Occipital lobe (tissue), 2 donors: ENCODE measurements around the gene AMIGO2. TPM values are rescaled to one million over a fixed set of nuclear protein-coding genes. Genes with fewer than 3 reads are reported as not detected.

Experiments
- DNase-seq: peaks from one replicate; lab custom pipeline; 2025; lab: John Stamatoyannopoulos, UW
- total RNA-seq: library from RNA; depleted of rRNA; stranded (reverse); fragments of >200 nt; gene quantifications from one replicate; pipeline ENCODE4 v1.2.3, GENCODE V29; 2014

The AMIGO2 gene
- total RNA-seq, 1 donor from 2014 or later, result 8.1 TPM

DNA sequence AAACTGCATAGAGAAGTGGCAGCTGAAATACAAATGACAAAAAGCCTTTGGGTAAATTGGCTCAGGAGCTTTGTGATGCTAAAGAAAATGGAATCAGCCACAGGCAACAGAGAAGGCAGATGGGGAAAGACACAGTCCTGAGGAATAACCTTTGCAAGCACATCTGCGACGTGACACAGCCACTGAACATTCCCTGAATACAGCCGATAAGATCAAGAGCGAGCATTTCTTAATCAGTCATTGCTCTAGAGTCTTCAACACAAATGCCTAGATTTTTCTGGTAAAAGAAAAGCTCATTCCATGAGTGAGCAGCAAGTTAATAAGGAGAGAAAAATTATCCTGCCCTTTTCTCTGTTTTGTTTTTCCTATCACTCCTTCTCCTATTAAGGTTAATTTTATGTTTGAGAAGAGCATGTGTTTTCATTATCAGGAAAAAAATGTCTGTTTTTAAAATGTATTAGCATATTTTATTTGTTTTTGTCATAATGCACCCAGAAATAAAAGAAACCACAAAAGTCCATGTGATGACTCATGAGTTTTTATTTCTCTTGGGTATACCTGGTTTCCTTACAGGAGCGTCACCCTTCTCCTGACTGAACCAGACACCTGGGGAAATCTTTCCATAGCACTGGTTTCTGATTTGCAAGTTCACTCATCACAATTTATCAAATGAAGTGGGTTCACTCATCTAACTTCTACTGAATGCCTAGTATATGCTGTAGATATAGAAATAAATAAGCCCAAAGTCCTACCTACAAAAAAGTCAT is 45.8 kb downstream of the AMIGO2 start:
- DNase-seq, result peak; percentile 1

DNA sequence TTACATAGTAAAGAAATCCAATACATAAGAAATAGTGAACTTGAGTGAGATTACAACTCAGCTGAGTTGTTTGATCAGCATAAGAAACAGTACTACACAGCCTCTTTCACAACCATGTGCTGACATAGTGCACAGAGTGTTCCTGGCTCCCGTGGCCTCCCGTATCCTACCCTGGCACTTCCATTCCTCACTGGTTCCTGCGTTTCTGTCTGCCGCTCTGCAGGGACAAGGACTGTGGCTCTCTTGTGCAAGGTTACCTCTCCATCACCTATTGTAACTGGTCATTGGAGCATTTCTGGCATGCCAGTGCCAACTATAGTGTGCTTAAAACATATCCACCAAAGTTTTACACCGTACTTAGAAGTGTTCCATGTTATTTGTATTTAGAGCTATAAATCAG is 46.7 kb downstream of the AMIGO2 start:
- DNase-seq, result no peak

- no peak for DNase-seq
These were observed 47.1 kb downstream of the AMIGO2 start for GRCh38 chr12:47032644-47033043.

DNA sequence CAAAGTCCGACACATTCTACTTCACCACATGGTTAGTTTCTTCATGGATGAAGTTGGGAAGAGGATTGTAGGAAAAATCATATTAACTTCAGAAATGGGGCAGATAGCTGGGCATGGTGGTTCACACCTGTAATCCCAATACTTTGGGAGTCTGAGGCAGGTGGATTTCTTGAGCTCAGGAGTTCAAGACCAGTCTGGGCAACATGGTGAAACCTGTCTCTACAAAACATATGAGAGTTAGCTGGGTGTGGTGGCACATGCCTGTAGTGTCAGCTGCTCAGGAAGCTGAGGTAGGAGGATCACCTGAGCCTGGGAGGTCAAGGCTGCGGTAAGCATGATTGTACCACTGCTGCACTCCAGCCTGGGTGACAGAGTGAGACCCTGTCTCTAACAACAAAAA is 49.9 kb downstream of the AMIGO2 start:
- DNase-seq, result no peak

DNA sequence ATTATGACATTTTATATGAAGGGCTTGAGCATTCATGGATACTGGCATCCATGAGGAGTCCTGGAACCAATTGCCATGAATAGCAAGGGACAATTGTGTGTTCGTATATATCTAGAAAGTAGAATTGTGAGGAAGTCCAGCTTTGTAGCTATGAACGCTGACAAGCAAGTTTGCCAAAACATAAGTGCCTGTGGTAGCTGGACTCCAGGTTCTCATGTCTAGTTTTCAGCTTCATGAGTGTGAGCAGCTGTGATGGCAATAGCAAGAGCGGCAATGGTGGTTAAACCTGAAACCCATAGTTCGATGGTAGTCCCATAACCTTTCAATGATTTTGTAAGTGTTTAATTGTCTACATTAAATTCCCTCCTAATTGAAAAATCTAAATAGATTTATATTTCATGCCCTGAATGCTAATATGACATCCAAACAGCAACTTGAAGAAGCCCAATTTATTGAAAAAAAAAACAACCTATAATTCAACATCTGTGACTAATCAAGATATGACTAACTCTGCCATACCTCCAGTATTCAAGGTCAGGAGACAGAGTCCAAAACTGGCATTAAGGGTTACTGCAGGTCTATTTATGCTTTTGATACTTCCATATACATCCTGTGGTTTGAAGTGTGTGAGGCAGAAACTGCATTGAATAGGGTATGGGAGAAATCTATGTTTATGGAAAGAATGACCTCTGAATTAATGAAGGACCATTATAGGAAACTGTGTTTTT is 50.6 kb downstream of the AMIGO2 start:
- no peak for DNase-seq

DNA sequence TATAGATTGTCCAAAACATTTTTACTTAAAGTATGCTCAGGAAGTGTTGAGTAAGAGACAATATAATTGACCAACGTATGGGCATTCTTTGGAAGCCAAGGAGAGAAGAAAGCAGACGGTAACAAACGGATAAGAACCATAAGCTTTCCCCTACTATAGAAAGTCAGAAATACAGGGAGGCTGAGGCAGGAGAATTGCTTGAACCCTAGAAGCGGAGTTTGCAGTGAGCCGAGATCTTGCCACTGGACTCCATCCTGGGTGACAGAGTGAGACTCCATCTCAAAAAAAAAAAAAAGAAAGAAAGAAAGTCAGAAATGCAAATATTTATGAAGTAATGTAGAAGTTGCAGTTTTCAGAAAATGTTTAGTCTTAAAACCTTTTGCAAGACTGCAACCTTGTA is 51.6 kb downstream of the AMIGO2 start:
- no peak for DNase-seq

Other genes with a start within 250 kb of the AMIGO2 start
- 0.94 TPM for gene PCED1B, start 338 bp downstream of the AMIGO2 start, total RNA-seq